CD4-positive, alpha-beta T cell treated with Interleukin-6 for 4 hours (primary cell): ENCODE measurements around the gene GFPT1.

Experiments used
- DNase-seq: peaks from one replicate; pipeline ENCODE4 v3.0.0-alpha.2; 2020; ENCODE audit warnings: mixed read lengths

Gene GFPT1

GRCh38 chr2:69287544-69287943, 99.5 kb downstream of the GFPT1 start:
- no peak for DNase-seq

- no peak for DNase-seq
Observed at GRCh38 chr2:69285379-69285894, 101.6 kb downstream of the GFPT1 start.

- DNase-seq = no peak
Observed at GRCh38 chr2:69280796-69281412, 106.1 kb downstream of the GFPT1 start.

- DNase-seq = no peak
Observed at GRCh38 chr2:69279931-69280681, 106.9 kb downstream of the GFPT1 start.

- no peak for DNase-seq
Observed at GRCh38 chr2:69279211-69279610, 107.8 kb downstream of the GFPT1 start.

GRCh38 chr2:69278366-69278765, 108.7 kb downstream of the GFPT1 start:
- DNase-seq = no peak

GRCh38 chr2:69275490-69275889, 111.5 kb downstream of the GFPT1 start:
- DNase-seq = no peak

- DNase-seq = no peak
Observed at GRCh38 chr2:69272803-69273471, 114.1 kb downstream of the GFPT1 start.

- no peak for DNase-seq
Observed at GRCh38 chr2:69271831-69272257, 115.2 kb downstream of the GFPT1 start.
